Vagina (tissue), 2 donors: ENCODE results near the gene PTPRD. TPM values are rescaled to one million over a fixed set of nuclear protein-coding genes. Genes with fewer than 3 reads are reported as not detected.

ENCODE experiments used
- DNase-seq, 2 donors: peaks; one replicate each; pipeline ENCODE4 v3.0.0-alpha.2; 2017; ENCODE audit errors: extremely low spot score in 2 of 2
- H3K27ac ChIP-seq: fragments of 200-600 bp; sonication (generic); one replicate; pipeline ENCODE4 v1.5.1; 2019
- H3K27me3 ChIP-seq: fragments of 200-600 bp; sonication (generic); one replicate; pipeline ENCODE4 v1.5.1; 2019
- H3K36me3 ChIP-seq, 2 donors: fragments of 200-600 bp; sonication (generic); one replicate each; pipeline ENCODE4 v1.5.1; 2017 to 2019
- H3K4me1 ChIP-seq: fragments of 200-600 bp; sonication (generic); one replicate; pipeline ENCODE4 v1.5.1; 2019
- H3K4me3 ChIP-seq, 2 donors: fragments of 200-600 bp; sonication (generic); 1 replicate in 1 of 2; 2 replicates in 1 of 2; pipeline ENCODE4 v1.5.1; 2016 to 2019
- H3K9me3 ChIP-seq: fragments of 200-600 bp; sonication (generic); one replicate; pipeline ENCODE4 v1.5.1; 2019
- POLR2A ChIP-seq, 2 donors: fragments of 450-650 bp; IDR thresholded peaks; one replicate each; pipeline ENCODE4 v1.6.1; 2017; ENCODE audit warnings: antibody characterized with exemption in 2 of 2, mild to moderate bottlenecking in 2 of 2, moderate library complexity in 2 of 2
- POLR2AphosphoS5 ChIP-seq, 2 donors: sonication (generic); formaldehyde crosslinking; IDR thresholded peaks; one replicate each; pipeline ENCODE4 v1.9.0; 2017; ENCODE audit warnings: antibody characterized with exemption in 2 of 2, mild to moderate bottlenecking in 2 of 2, low read depth in 1 of 2; ENCODE audit not compliant: insufficient read depth in 1 of 2
- intact Hi-C: fragments of 100-400 bp; cut with DNase I; formaldehyde crosslinking; loops from one replicate; pipeline ENCODE4 v1.15.1; 2023
- total RNA-seq: library from RNA; depleted of rRNA; stranded (reverse); fragments of >200 nt; gene quantifications from one replicate; pipeline ENCODE4 v1.2.3, GENCODE V29; 2016
- TF ChIP-seq, protein P1 (sequence below), 3 experiments: fragments of 450-650 bp in 2 of 3; fragments of 200-600 bp in 1 of 3; sonication (generic) in 1 of 3; IDR thresholded peaks; one replicate each; pipeline ENCODE4 v1.5.1; 2017 to 2019; ENCODE audit warnings: antibody characterized with exemption in 3 of 3, mild to moderate bottlenecking in 2 of 3, moderate library complexity in 2 of 3

The PTPRD gene
- total RNA-seq, 1 donor from 2014 or later: 10.3 TPM

DNA sequence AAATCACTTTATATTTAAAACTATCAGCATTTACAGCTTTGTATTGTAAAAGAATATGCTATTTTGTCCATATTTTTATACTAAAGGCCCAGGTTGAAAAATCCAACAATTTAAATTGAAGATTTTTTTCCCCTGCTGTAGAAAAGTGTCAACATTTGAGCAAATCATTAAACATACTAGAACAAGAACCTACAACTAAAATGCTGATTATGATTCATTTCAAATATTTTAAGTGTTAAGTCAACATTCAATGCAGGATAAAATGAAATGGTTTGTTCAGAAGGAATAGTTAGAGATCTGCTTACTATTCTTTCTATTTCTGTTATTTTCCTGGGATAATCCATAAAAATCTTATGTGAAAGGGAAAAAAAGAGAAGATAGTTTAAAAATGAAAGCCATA is 1946.7 kb downstream of the PTPRD start:
- intact Hi-C loops: no loop called here
- no peak overlapping the region for H3K27ac ChIP-seq
- TF ChIP-seq, protein P1, sequence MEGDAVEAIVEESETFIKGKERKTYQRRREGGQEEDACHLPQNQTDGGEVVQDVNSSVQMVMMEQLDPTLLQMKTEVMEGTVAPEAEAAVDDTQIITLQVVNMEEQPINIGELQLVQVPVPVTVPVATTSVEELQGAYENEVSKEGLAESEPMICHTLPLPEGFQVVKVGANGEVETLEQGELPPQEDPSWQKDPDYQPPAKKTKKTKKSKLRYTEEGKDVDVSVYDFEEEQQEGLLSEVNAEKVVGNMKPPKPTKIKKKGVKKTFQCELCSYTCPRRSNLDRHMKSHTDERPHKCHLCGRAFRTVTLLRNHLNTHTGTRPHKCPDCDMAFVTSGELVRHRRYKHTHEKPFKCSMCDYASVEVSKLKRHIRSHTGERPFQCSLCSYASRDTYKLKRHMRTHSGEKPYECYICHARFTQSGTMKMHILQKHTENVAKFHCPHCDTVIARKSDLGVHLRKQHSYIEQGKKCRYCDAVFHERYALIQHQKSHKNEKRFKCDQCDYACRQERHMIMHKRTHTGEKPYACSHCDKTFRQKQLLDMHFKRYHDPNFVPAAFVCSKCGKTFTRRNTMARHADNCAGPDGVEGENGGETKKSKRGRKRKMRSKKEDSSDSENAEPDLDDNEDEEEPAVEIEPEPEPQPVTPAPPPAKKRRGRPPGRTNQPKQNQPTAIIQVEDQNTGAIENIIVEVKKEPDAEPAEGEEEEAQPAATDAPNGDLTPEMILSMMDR (IDR thresholded peaks at IDR 0.05): no peak
- TF ChIP-seq POLR2A (IDR thresholded peaks at IDR 0.05) (no peak), POLR2AphosphoS5 (IDR thresholded peaks at IDR 0.05; ENCODE audit: insufficient read depth in 1 of 2, low read depth in 1 of 2) (no peak)
- no peaks in the 10 kb centered on the region for H3K27me3 ChIP-seq
- no peaks in the 10 kb centered on the region for H3K36me3 ChIP-seq
- H3K9me3 ChIP-seq: no peaks in the 10 kb centered on the region
- H3K4me3 ChIP-seq: no peak overlapping the region
- no peaks in the 10 kb centered on the region for H3K4me1 ChIP-seq
- no peak for DNase-seq

DNA sequence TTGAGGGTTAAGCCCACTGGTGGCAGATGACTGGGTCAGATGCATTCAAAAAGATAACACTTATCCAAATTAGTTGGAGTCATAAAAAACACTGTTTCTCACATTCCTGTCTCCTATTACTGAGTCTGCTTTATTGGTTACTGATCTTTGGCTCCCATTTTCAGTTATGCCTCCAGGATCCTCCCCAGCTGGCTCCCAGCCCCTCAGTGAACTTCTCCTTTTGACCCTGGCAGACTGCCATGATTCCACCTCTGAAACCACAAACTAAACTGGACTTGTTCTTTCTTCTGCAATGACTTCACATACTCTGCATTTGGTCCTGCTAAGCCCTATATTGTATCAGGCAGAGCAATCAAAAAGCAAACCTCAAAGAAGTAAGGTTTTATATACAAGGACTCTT is 1952.4 kb downstream of the PTPRD start:
- H3K9me3 ChIP-seq: no peaks in the 10 kb centered on the region
- no peak for DNase-seq
- intact Hi-C loops: no loop called here
- H3K27ac ChIP-seq: no peak overlapping the region
- no peaks in the 10 kb centered on the region for H3K4me1 ChIP-seq
- H3K27me3 ChIP-seq: no peaks in the 10 kb centered on the region
- TF ChIP-seq, protein P1 (IDR thresholded peaks at IDR 0.05): no peak
- TF ChIP-seq POLR2A (IDR thresholded peaks at IDR 0.05): no peak
- TF ChIP-seq POLR2AphosphoS5 (IDR thresholded peaks at IDR 0.05; ENCODE audit: insufficient read depth in 1 of 2, low read depth in 1 of 2): no peak
- no peaks in the 10 kb centered on the region for H3K36me3 ChIP-seq
- H3K4me3 ChIP-seq: no peak overlapping the region

DNA sequence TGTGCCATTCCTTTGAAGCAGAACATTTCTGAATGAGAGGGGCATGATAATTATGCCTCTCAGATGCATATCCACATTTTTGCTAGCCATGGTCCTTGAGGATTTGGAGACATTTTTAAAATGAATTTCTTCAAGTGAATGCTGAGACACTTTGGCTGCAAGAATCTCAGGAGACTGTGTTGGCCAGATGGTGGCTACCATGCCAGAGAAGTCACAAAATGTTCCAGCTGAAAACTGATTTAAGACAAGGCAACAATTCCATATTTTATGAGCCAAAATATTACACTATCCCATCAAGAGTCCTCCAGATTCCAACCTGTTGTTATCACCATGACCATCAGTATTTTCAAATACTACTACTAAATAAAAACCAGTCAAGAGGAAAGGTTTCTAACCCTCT is 1953.7 kb downstream of the PTPRD start:
- no peaks in the 10 kb centered on the region for H3K4me1 ChIP-seq
- intact Hi-C loops: no loop called here
- no peak overlapping the region for H3K27ac ChIP-seq

DNA sequence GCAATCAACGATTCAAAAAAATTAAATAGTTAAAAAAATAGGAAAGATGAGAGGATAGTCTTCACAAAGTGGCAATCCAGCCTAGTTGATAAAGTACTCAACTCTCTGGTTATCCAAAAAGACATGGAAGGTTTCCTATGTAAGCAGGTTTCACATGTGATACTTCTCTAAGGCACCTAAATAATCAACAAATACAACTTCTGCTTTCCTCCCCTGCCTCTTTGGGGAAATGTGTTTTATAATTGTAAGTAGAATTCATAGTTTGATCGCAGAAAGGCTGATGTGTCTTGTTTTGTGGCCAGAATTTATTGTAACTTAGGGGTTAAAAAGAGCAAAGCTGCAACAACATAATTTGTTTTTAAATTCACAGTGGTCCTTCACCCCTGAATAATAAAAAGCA is 1957.7 kb downstream of the PTPRD start:
- no peak overlapping the region for H3K27ac ChIP-seq
- intact Hi-C loops: no loop called here
- no peaks in the 10 kb centered on the region for H3K4me1 ChIP-seq
- no peaks in the 10 kb centered on the region for H3K27me3 ChIP-seq
- H3K4me3 ChIP-seq: no peak overlapping the region
- no peaks in the 10 kb centered on the region for H3K36me3 ChIP-seq
- DNase-seq: no peak
- no peaks in the 10 kb centered on the region for H3K9me3 ChIP-seq
- TF ChIP-seq POLR2A (IDR thresholded peaks at IDR 0.05) (no peak), POLR2AphosphoS5 (IDR thresholded peaks at IDR 0.05; ENCODE audit: insufficient read depth in 1 of 2, low read depth in 1 of 2) (no peak)
- TF ChIP-seq, protein P1 (IDR thresholded peaks at IDR 0.05): no peak

More for the DNA sequence above, 1953.7 kb downstream of the PTPRD start:
- H3K9me3 ChIP-seq: no peaks in the 10 kb centered on the region
- H3K36me3 ChIP-seq: no peaks in the 10 kb centered on the region
- no peaks in the 10 kb centered on the region for H3K27me3 ChIP-seq
- no peak for DNase-seq
- H3K4me3 ChIP-seq: no peak overlapping the region
- TF ChIP-seq, protein P1 (IDR thresholded peaks at IDR 0.05): no peak
- TF ChIP-seq POLR2A (IDR thresholded peaks at IDR 0.05): no peak
- no peak for TF ChIP-seq POLR2AphosphoS5 (IDR thresholded peaks at IDR 0.05; ENCODE audit: insufficient read depth in 1 of 2, low read depth in 1 of 2)

DNA sequence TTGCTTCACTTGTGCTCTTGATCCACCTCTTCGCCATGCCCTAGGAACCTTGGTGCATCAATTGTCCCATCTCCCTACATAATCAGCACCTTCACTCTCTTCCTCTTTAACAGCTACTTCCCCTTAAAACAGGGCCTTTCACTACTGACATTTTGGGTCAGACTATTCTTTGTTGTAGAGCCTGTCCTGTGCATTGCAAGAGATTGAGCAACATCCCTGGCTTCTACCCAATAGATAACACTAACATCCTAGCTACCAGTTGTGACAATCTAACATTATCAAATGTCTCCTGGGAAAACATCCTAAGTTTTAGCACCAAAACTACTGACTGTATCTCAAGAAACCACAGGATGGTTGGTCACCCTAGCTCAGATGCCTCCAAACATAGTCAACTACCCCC is 1958.9 kb downstream of the PTPRD start:
- intact Hi-C loops: no loop called here
- no peak overlapping the region for H3K4me3 ChIP-seq
- no peak for TF ChIP-seq POLR2AphosphoS5 (IDR thresholded peaks at IDR 0.05; ENCODE audit: insufficient read depth in 1 of 2, low read depth in 1 of 2)
- TF ChIP-seq, protein P1 (IDR thresholded peaks at IDR 0.05): no peak
- TF ChIP-seq POLR2A (IDR thresholded peaks at IDR 0.05): no peak
- H3K9me3 ChIP-seq: no peaks in the 10 kb centered on the region
- DNase-seq: no peak
- no peaks in the 10 kb centered on the region for H3K4me1 ChIP-seq
- H3K27ac ChIP-seq: no peak overlapping the region
- H3K36me3 ChIP-seq: no peaks in the 10 kb centered on the region
- no peaks in the 10 kb centered on the region for H3K27me3 ChIP-seq
